IMR-90 (cell line): ENCODE results near the gene ABCC4. TPM values are rescaled to one million over a fixed set of nuclear protein-coding genes. Genes with fewer than 3 reads are reported as not detected.
A peak's percentile ranks its signal among the peaks of the same experiment; 100 is the strongest.

ENCODE experiments used
- ATAC-seq: fragments of 200-7000 bp; cut with Tn5 transposase; 2 replicates; pipeline ENCODE4 v1.9.1; 2020; ENCODE audit warnings: low read depth, mild to moderate bottlenecking, moderate library complexity
- BruUV-seq: library from RNA; stranded (reverse); fragments of 400-500 nt; replicated peaks from 2 replicates; lab custom pipeline; 2021; lab: Mats Ljungman, UMichigan
- CTCF ChIA-PET: fragments of 300-600 bp; formaldehyde crosslinking; extraction: SDS; loops from one replicate; lab custom pipeline; 2021; ENCODE audit warnings: antibody characterized with exemption; lab: Yijun Ruan, JAX
- POLR2A ChIA-PET: fragments of 300-600 bp; sonication (Branson Sonifier 250); formaldehyde crosslinking; loops from one replicate; lab custom pipeline; 2022; ENCODE audit warnings: antibody characterized with exemption; ENCODE audit not compliant: unreplicated experiment; lab: Charles Lee
- DNase-seq: peaks from one replicate; pipeline ENCODE4 v3.0.0; 2013
- H2AFZ ChIP-seq: replicated peaks from 2 replicates; pipeline ENCODE3; 2013; ENCODE audit warnings: low read length, mild to moderate bottlenecking; ENCODE audit not compliant: poor library complexity
- H2AK5ac ChIP-seq: 2 replicates; pipeline ENCODE4 v1.6.1; 2013; ENCODE audit warnings: low read depth, low read length, inconsistent platforms
- H2AK9ac ChIP-seq: replicated peaks from 2 replicates; pipeline ENCODE3; 2013; ENCODE audit warnings: mild to moderate bottlenecking, low read depth, low read length, moderate library complexity; ENCODE audit not compliant: poor library complexity
- H2BK120ac ChIP-seq: 2 replicates; pipeline ENCODE4 v1.6.1; 2013; ENCODE audit warnings: low read depth, low read length, inconsistent platforms
- H2BK15ac ChIP-seq: 3 replicates; pipeline ENCODE4 v1.6.1; 2013; ENCODE audit warnings: low read depth, low read length, inconsistent platforms
- H2BK20ac ChIP-seq: 2 replicates; pipeline ENCODE4 v1.6.1; 2013; ENCODE audit warnings: low read depth, mild to moderate bottlenecking, inconsistent platforms, low read length, moderate library complexity
- H2BK5ac ChIP-seq: 2 replicates; pipeline ENCODE4 v1.6.1; 2013; ENCODE audit warnings: mild to moderate bottlenecking, low read depth, low read length, inconsistent platforms; ENCODE audit not compliant: poor library complexity, severe bottlenecking
- H3K14ac ChIP-seq: replicated peaks from 2 replicates; pipeline ENCODE4 v1.6.1; 2013; ENCODE audit warnings: low read depth, low read length, inconsistent platforms
- H3K18ac ChIP-seq: 2 replicates; pipeline ENCODE4 v1.6.1; 2013; ENCODE audit warnings: low read depth, low read length, control low read depth
- H3K23ac ChIP-seq: 2 replicates; pipeline ENCODE4 v1.6.1; 2013; ENCODE audit warnings: low read depth, low read length, inconsistent platforms
- H3K27ac ChIP-seq: 2 replicates; pipeline ENCODE4 v1.5.1; 2013; ENCODE audit warnings: mild to moderate bottlenecking, control low read depth, low read length; ENCODE audit not compliant: insufficient read depth
- H3K27me3 ChIP-seq: 2 replicates; pipeline ENCODE4 v1.6.1; 2013; ENCODE audit warnings: low read length; ENCODE audit not compliant: control insufficient read depth, insufficient read depth
- H3K36me3 ChIP-seq: 2 replicates; pipeline ENCODE4 v1.6.1; 2013; ENCODE audit warnings: low read length, mixed read lengths; ENCODE audit not compliant: control insufficient read depth, insufficient read depth
- H3K4ac ChIP-seq: 2 replicates; pipeline ENCODE4 v1.6.1; 2013; ENCODE audit warnings: low read depth, low read length, inconsistent platforms
- H3K4me1 ChIP-seq: 2 replicates; pipeline ENCODE4 v1.6.1; 2013; ENCODE audit warnings: low read length, mixed read lengths; ENCODE audit not compliant: control insufficient read depth, insufficient read depth
- H3K4me2 ChIP-seq: 2 replicates; pipeline ENCODE4 v1.6.1; 2013; ENCODE audit warnings: low read depth, mild to moderate bottlenecking, control low read depth, low read length, moderate library complexity
- H3K4me3 ChIP-seq: 2 replicates; pipeline ENCODE4 v1.5.1; 2013; ENCODE audit warnings: low read depth, mild to moderate bottlenecking, control low read depth, low read length, moderate library complexity; ENCODE audit not compliant: insufficient read depth
- H3K56ac ChIP-seq: 2 replicates; pipeline ENCODE4 v1.6.1; 2013; ENCODE audit warnings: low read length, inconsistent platforms; ENCODE audit not compliant: insufficient read depth; ENCODE audit errors: extremely low read depth
- H3K79me1 ChIP-seq, 2 experiments: 2 replicates each; pipeline ENCODE4 v1.6.1; 2013; ENCODE audit warnings: low read length in 2 of 2, inconsistent platforms in 1 of 2, low read depth in 1 of 2
- H3K9ac ChIP-seq: 2 replicates; pipeline ENCODE4 v1.6.1; 2013; ENCODE audit warnings: low read depth, low read length, control low read depth
- H3K9me1 ChIP-seq: 2 replicates; pipeline ENCODE4 v1.6.1; 2013; ENCODE audit warnings: low read length, inconsistent platforms; ENCODE audit not compliant: insufficient read depth
- H3K9me3 ChIP-seq: 2 replicates; pipeline ENCODE4 v1.6.1; 2013; ENCODE audit warnings: low read length; ENCODE audit not compliant: control insufficient read depth, insufficient read depth
- H4K20me1 ChIP-seq: 2 replicates; pipeline ENCODE4 v1.6.1; 2013; ENCODE audit warnings: low read length, inconsistent platforms; ENCODE audit not compliant: insufficient read depth
- H4K5ac ChIP-seq: 2 replicates; pipeline ENCODE4 v1.6.1; 2013; ENCODE audit warnings: mild to moderate bottlenecking, low read depth, low read length, control low read depth
- H4K8ac ChIP-seq, 2 experiments: 2 replicates each; pipeline ENCODE4 v1.6.1; 2013; ENCODE audit warnings: low read depth in 2 of 2, low read length in 2 of 2, control low read depth in 1 of 2, inconsistent platforms in 1 of 2
- H4K91ac ChIP-seq: 2 replicates; pipeline ENCODE4 v1.6.1; 2013; ENCODE audit warnings: low read depth, low read length, inconsistent platforms; ENCODE audit not compliant: insufficient read depth
- BHLHE40 ChIP-seq: fragments of 150-350 bp; IDR thresholded peaks from 2 replicates; pipeline ENCODE4 v1.6.1; 2016; ENCODE audit warnings: mild to moderate bottlenecking, low read depth, low read length
- CHD1 ChIP-seq: IDR thresholded peaks from 2 replicates; pipeline ENCODE4 v1.6.1; 2012; ENCODE audit warnings: low read depth, low read length, improper control_type of control experiment
- ELK1 ChIP-seq: fragments of 150-350 bp; IDR thresholded peaks from 2 replicates; pipeline ENCODE4 v1.6.1; 2016; ENCODE audit warnings: low read depth, mild to moderate bottlenecking, low read length, moderate library complexity, borderline replicate concordance
- FOS ChIP-seq: fragments of 150-350 bp; IDR thresholded peaks from 2 replicates; pipeline ENCODE4 v1.6.1; 2016; ENCODE audit warnings: low read depth, low read length
- MAFK ChIP-seq: IDR thresholded peaks from 2 replicates; pipeline ENCODE4 v1.6.1; 2012; ENCODE audit warnings: low read depth, low read length, improper control_type of control experiment
- MAZ ChIP-seq: IDR thresholded peaks from 2 replicates; pipeline ENCODE4 v1.6.1; 2012; ENCODE audit warnings: low read depth, mild to moderate bottlenecking, low read length, improper control_type of control experiment, moderate library complexity, borderline replicate concordance
- MXI1 ChIP-seq: IDR thresholded peaks from 2 replicates; pipeline ENCODE4 v1.6.1; 2012; ENCODE audit warnings: low read depth, mild to moderate bottlenecking, low read length, moderate library complexity, borderline replicate concordance
- POLR2A ChIP-seq: IDR thresholded peaks from 2 replicates; pipeline ENCODE4 v1.6.1; 2012; ENCODE audit warnings: mild to moderate bottlenecking, low read depth, low read length
- RAD21 ChIP-seq: IDR thresholded peaks from 2 replicates; pipeline ENCODE4 v1.6.1; 2012; ENCODE audit warnings: low read length, improper control_type of control experiment
- RCOR1 ChIP-seq: IDR thresholded peaks from 2 replicates; pipeline ENCODE4 v1.6.1; 2012; ENCODE audit warnings: mild to moderate bottlenecking, low read length, improper control_type of control experiment; ENCODE audit not compliant: insufficient replicate concordance
- RFX5 ChIP-seq: IDR thresholded peaks from 2 replicates; pipeline ENCODE4 v1.8.0; 2012; ENCODE audit warnings: low read depth, mild to moderate bottlenecking, low read length, moderate library complexity
- SMC3 ChIP-seq: fragments of 150-350 bp; IDR thresholded peaks from 2 replicates; pipeline ENCODE4 v1.6.1; 2016; ENCODE audit warnings: low read depth, mild to moderate bottlenecking, antibody characterized with exemption, low read length, moderate library complexity
- USF2 ChIP-seq: fragments of 150-350 bp; IDR thresholded peaks from 2 replicates; pipeline ENCODE4 v1.6.1; 2017; ENCODE audit warnings: mild to moderate bottlenecking, antibody characterized with exemption, low read length, low read depth
- WGBS, 2 experiments: methylation state at CpG; one replicate each; pipeline versions ENCODE4 v1.1.5 to v1.1.7; 2013; ENCODE audit warnings: missing lambda C conversion rate in 2 of 2; ENCODE audit not compliant: insufficient read length in 1 of 2; ENCODE audit errors: extremely low coverage in 2 of 2; 5-methylcytosine and 5-hydroxymethylcytosine counted together
- dilution Hi-C: fragments of 300-500 bp; cut with HindIII; formaldehyde crosslinking; loops from one replicate; pipeline ENCODE4 v1.14.3; 2018; ENCODE audit warnings: low sequenced_read_pairs; ENCODE audit not compliant: unreplicated experiment
- in situ Hi-C: fragments of 300-500 bp; cut with MboI; formaldehyde crosslinking; loops from 3 replicates; pipeline ENCODE4 v1.14.3; 2019; ENCODE audit warnings: low sequenced_read_pairs, inconsistent platforms, mixed read lengths
- intact Hi-C: fragments of 100-400 bp; cut with micrococcal nuclease; formaldehyde crosslinking; loops from 2 replicates; pipeline ENCODE4 v1.10.0; 2022
- polyA plus RNA-seq, 3 experiments: library from polyadenylated mRNA; depleted of rRNA; stranded (reverse); fragments of >200 nt; gene quantifications; 2 replicates each; pipeline ENCODE4 v1.2.3, GENCODE V29; 2012; ENCODE audit warnings: low replicate concordance in 1 of 3
- total RNA-seq: library from RNA; depleted of rRNA; stranded (reverse); fragments of >200 nt; gene quantifications from 2 replicates; pipeline ENCODE4 v1.2.3, GENCODE V29; 2012
- TF ChIP-seq, protein P1 (sequence below): conservative IDR thresholded peaks from 2 replicates; pipeline ENCODE4 v1.5.1; 2012; ENCODE audit warnings: mild to moderate bottlenecking, low read depth, low read length, improper control_type of control experiment

ABCC4 gene
- total and polyA plus RNA-seq, 2 of the 4 experiments (the other 2 are of a cell fraction): 16.6 to 41.4 TPM

DNA sequence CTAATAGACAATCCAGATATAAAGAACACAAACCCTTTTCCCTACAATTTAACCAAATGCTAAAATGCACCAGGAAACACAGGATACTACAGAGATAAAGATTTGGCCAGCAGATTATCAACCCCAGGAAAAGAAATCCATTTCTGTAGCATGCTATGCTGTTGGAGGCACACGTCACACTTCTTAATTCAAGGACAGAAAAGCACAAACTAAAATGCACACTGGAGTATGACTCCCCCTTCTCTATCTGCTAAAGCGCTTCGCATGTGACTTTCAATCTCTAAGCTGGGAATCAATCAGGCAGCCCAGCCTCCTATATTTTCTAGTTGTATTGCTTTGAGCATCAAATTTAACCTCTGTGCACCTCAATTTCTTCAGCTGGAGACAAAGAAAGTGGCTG, 22.2 kb downstream of the ABCC4 start:
- Histone ChIP-seq H3K79me1 (peaks cover 18 to 79% of the 10 kb centered on the region in 2 experiments), H2BK20ac (peak overlapping the region; percentile 97), H3K27ac (peak overlapping the region; percentile 47; the same call in 1 of the 2 replicates), H2BK120ac (peak overlapping the region; percentile 95), H4K8ac (peak overlapping the region; percentile 89 to 94), H2AK9ac (no peak overlapping the region), H3K27me3 (no peaks in the 10 kb centered on the region), H2AK5ac (peak overlapping the region; percentile 98; the same call in 1 of the 2 replicates), H3K14ac (peak overlapping the region; percentile 91), H3K4ac (peak overlapping the region; percentile 97), H3K4me2 (no peak overlapping the region), H3K4me3 (no peak overlapping the region), H3K9me1 (peaks cover 33% of the 10 kb centered on the region), H4K20me1 (no peaks in the 10 kb centered on the region), H2BK5ac (peak overlapping the region; percentile 29), H4K91ac (peak overlapping the region; percentile 97), H2AFZ (no peak overlapping the region), H3K9me3 (no peaks in the 10 kb centered on the region), H3K56ac (no peak overlapping the region; the same call in 1 of the 2 replicates), H3K4me1 (peaks cover 40% of the 10 kb centered on the region), H3K23ac (peak overlapping the region; percentile 87; the same call in 1 of the 2 replicates), H3K9ac (no peak overlapping the region), H3K36me3 (peaks cover 10% of the 10 kb centered on the region), H4K5ac (peak overlapping the region; percentile 57; the same call in 1 of the 2 replicates), H3K18ac (peak overlapping the region; percentile 96), H2BK15ac (peak overlapping the region; percentile 99; the same call in 2 of the 3 replicates)
- WGBS, 2 experiments: 100% methylated on average over 1 of the region's 3 CpGs; no CpG with 5 or more reads in 1 of the 2 experiments
- intact Hi-C loops: no loop called here
- ATAC-seq (no peak), DNase-seq (no peak)
- POLR2A ChIA-PET: no interaction called here
- in situ Hi-C loops: no loop called here
- TF ChIP-seq MXI1 (no peak), POLR2A (no peak), RCOR1 (no peak), CHD1 (no peak), MAZ (no peak), BHLHE40 (no peak), RAD21 (no peak), ELK1 (no peak), FOS (no peak), MAFK (no peak), USF2 (no peak), SMC3 (no peak), RFX5 (no peak)
- TF ChIP-seq, protein P1, sequence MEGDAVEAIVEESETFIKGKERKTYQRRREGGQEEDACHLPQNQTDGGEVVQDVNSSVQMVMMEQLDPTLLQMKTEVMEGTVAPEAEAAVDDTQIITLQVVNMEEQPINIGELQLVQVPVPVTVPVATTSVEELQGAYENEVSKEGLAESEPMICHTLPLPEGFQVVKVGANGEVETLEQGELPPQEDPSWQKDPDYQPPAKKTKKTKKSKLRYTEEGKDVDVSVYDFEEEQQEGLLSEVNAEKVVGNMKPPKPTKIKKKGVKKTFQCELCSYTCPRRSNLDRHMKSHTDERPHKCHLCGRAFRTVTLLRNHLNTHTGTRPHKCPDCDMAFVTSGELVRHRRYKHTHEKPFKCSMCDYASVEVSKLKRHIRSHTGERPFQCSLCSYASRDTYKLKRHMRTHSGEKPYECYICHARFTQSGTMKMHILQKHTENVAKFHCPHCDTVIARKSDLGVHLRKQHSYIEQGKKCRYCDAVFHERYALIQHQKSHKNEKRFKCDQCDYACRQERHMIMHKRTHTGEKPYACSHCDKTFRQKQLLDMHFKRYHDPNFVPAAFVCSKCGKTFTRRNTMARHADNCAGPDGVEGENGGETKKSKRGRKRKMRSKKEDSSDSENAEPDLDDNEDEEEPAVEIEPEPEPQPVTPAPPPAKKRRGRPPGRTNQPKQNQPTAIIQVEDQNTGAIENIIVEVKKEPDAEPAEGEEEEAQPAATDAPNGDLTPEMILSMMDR: no peak
- BruUV-seq: no TSS peak
- dilution Hi-C loops: no loop called here
- CTCF ChIA-PET: no interaction called here
